Calu3 (cell line): ENCODE results near the gene CCDC187. TPM values are rescaled to one million over a fixed set of nuclear protein-coding genes. Genes with fewer than 3 reads are reported as not detected.
"Not testable (repeated sequence)": the region's sequence is repeated elsewhere in the genome, so short reads cannot be mapped to it uniquely, and the experiment has no call there.

Source experiments
- BruUV-seq: library from RNA; stranded (reverse); fragments of 400-500 nt; replicated peaks from 2 replicates; lab custom pipeline; 2021; lab: Mats Ljungman, UMichigan
- CTCF ChIA-PET: fragments of 300-600 bp; sonication (Branson Sonifier 250); formaldehyde crosslinking; loops from one replicate; lab custom pipeline; 2022; ENCODE audit warnings: antibody characterized with exemption; lab: Charles Lee
- DNase-seq: peaks from one replicate; pipeline ENCODE4 v3.0.0; 2022
- H3K27ac Mint-ChIP-seq: one replicate; pipeline ENCODE4 v1.8.0; 2022; ENCODE audit warnings: mixed read lengths; ENCODE audit not compliant: unreplicated experiment
- H3K27me3 Mint-ChIP-seq: one replicate; pipeline ENCODE4 v1.8.0; 2022; ENCODE audit warnings: mixed read lengths; ENCODE audit not compliant: unreplicated experiment
- H3K36me3 Mint-ChIP-seq: one replicate; pipeline ENCODE4 v1.8.0; 2022; ENCODE audit warnings: mild to moderate bottlenecking, moderate library complexity, mixed read lengths; ENCODE audit not compliant: insufficient read depth, unreplicated experiment
- H3K4me1 Mint-ChIP-seq: one replicate; pipeline ENCODE4 v1.8.0; 2022; ENCODE audit warnings: mild to moderate bottlenecking, low read depth, mixed read lengths; ENCODE audit not compliant: unreplicated experiment
- H3K4me3 Mint-ChIP-seq: one replicate; pipeline ENCODE4 v1.8.0; 2022; ENCODE audit warnings: mild to moderate bottlenecking, low read depth, moderate library complexity, mixed read lengths; ENCODE audit not compliant: unreplicated experiment
- H3K9me3 Mint-ChIP-seq: one replicate; pipeline ENCODE4 v1.8.0; 2022; ENCODE audit warnings: low read depth, mixed read lengths; ENCODE audit not compliant: unreplicated experiment
- intact Hi-C: fragments of 100-400 bp; cut with micrococcal nuclease; formaldehyde crosslinking; loops from one replicate; pipeline ENCODE4 v1.10.0; 2022; ENCODE audit not compliant: unreplicated experiment
- total RNA-seq: library from RNA; stranded (reverse); gene quantifications from 2 replicates; pipeline ENCODE4 v1.2.3, GENCODE V29; 2022
- TF ChIP-seq, protein P1 (sequence below): fragments of 200-600 bp; IDR thresholded peaks from one replicate; pipeline ENCODE4 v1.8.0; 2022; ENCODE audit warnings: antibody characterized with exemption; ENCODE audit not compliant: unreplicated experiment

CCDC187 gene
- total RNA-seq, 1 experiment from 2014 or later = 0.73 TPM

DNA sequence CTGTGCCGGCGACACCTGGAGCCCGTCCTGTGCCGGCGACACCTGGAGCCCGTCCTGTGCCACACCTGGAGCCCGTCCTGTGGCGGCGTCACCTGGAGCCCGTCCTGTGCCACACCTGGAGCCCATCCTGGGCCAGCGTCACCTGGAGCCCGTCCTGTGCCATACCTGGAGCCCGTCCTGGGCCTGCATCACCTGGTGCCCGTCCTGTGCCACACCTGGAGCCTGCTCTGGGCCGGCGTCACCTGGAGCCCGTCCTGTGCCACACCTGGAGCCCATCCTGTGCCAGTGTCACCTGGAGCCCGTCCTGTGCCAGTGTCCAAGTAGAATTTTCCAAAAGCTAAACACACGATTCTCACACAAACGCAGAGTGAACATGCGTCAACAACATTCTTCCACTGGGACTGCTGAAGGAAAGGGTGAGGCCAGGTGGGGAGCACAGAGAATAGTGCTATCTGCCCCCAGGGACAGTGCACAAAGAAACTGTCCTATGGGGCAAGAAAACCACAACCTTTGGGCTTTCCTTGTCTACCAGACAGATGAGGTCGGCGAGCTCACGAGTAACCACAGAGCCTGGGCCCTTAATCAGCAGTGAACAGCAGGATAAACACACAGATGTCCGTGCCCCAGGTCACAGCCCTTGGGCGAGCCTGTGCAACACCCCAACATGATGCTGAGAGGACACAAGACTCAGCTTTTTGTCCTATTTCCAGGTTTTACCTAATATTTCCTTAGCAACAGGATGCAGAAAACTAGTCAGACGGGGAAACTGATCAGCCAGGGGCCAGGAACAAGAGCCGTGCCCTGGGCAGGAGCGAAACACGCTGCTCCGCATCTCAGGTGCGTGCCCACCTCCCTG lies 66.2 kb downstream of the CCDC187 start:
- no peak overlapping the region for H3K4me3 Mint-ChIP-seq
- CTCF ChIA-PET = no interaction called here
- no peaks in the 10 kb centered on the region for H3K27me3 Mint-ChIP-seq
- H3K27ac Mint-ChIP-seq = no peak overlapping the region
- intact Hi-C loops = no loop called here
- BruUV-seq = no TSS peak
- no peak for DNase-seq
- H3K36me3 Mint-ChIP-seq = peaks cover 8% of the 10 kb centered on the region
- H3K9me3 Mint-ChIP-seq = no peaks in the 10 kb centered on the region
- H3K4me1 Mint-ChIP-seq = no peaks in the 10 kb centered on the region
- TF ChIP-seq, protein P1, sequence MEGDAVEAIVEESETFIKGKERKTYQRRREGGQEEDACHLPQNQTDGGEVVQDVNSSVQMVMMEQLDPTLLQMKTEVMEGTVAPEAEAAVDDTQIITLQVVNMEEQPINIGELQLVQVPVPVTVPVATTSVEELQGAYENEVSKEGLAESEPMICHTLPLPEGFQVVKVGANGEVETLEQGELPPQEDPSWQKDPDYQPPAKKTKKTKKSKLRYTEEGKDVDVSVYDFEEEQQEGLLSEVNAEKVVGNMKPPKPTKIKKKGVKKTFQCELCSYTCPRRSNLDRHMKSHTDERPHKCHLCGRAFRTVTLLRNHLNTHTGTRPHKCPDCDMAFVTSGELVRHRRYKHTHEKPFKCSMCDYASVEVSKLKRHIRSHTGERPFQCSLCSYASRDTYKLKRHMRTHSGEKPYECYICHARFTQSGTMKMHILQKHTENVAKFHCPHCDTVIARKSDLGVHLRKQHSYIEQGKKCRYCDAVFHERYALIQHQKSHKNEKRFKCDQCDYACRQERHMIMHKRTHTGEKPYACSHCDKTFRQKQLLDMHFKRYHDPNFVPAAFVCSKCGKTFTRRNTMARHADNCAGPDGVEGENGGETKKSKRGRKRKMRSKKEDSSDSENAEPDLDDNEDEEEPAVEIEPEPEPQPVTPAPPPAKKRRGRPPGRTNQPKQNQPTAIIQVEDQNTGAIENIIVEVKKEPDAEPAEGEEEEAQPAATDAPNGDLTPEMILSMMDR = no peak

DNA sequence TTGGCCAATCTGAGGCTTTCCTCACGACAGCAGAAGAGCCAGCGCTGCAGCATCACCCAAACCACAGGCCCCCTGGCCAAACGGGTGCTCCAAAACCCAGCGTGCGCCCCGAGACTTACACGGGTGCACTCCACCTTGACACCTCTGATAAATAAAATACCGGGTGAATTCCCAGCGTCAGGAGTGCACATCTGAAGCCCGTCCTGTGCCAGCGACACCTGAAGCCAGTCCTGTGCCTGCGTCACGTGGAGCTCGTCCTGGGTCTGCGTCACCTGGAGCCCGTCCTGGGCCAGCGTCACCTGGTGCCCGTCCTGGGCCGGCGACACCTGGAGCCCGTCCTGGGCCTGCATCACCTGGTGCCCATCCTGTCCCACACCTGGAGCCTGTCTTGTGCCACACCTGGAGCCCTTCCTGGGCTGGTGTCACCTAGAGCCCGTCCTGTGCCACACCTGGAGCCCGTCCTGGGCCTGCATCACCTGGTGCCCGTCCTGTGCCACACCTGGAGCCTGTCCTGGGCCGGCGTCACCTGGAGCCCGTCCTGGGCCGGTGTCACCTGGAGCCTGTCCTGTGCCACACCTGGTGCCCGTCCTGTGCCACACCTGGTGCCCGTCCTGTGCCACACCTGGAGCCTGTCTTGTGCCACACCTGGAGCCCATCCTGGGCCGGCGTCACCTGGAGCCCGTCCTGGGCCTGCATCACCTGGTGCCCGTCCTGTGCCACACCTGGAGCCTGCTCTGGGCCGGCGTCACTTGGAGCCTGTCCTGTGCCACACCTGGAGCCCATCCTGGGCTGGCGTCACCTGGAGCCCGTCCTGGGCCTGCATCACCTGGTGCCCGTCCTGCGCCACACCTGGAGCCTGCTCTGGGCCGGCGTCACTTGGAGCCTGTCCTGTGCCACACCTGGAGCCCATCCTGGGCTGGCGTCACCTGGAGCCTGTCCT lies 67.2 kb downstream of the CCDC187 start:
- intact Hi-C loops, H3K27ac Mint-ChIP-seq, H3K4me1 Mint-ChIP-seq, BruUV-seq, DNase-seq, H3K9me3 Mint-ChIP-seq, H3K27me3 Mint-ChIP-seq, H3K36me3 Mint-ChIP-seq, H3K4me3 Mint-ChIP-seq, CTCF ChIA-PET: not testable (repeated sequence)

DNA sequence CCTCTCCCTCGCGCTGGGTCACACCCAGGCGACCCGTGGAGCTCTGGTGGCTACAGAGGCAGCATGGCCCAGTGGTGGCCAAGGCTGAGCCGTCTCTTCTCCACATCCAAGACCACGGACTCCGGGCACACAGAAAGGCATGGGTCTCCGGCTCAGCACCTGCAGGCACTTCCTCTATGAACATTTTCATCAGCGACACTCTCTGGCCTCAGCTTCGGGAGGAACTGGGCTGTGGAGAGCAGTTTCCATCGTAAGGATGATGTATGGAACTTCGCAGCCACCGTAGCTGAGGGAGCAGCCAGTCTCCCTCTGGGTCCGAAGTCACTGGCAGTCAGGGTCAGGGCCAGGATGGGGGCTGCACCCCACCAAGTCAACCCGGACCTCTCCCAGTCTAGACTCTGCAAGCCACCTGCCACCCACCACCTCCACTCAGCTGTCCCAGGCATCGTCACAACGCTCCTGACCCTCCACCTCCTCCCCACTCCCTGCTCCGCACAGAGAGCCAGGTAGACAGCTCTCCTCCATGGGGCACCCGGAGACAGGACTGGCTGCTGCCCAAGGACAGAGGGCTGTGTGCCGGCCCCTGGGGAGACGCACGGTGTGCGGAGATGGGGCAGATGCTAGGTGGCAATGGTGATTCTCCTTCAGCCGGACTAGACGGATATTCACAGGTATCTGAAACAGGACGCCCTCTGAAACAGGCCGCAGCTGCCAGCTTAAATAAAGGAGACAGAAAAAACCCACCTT lies 68.0 kb downstream of the CCDC187 start:
- H3K4me3 Mint-ChIP-seq = no peak overlapping the region
- peaks cover 8% of the 10 kb centered on the region for H3K36me3 Mint-ChIP-seq
- CTCF ChIA-PET = no interaction called here
- H3K27ac Mint-ChIP-seq = no peak overlapping the region
- BruUV-seq = no TSS peak
- H3K27me3 Mint-ChIP-seq = no peaks in the 10 kb centered on the region
- TF ChIP-seq, protein P1 = no peak
- intact Hi-C loops = no loop called here
- H3K4me1 Mint-ChIP-seq = no peaks in the 10 kb centered on the region
- DNase-seq = no peak
- no peaks in the 10 kb centered on the region for H3K9me3 Mint-ChIP-seq

DNA sequence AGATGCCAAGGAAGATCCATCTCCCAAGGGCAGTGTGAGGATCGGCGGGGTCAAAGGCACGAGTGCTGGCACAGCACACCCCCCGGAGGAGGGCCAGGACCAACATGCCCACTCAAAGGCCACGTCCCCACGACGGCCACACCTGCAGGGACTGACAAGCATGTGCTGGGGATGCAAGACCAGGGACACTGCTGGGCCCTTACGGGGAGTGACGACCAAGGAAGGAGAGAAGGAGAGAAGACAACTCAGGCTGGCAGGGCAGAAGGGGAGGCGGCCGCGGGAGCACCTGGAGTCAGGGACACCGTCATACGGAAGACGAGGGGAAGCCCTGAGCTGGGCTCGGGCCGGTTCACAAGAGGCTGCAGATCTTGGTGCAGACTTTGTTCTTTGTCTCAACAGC lies 68.7 kb downstream of the CCDC187 start:
- intact Hi-C loops = no loop called here
- TF ChIP-seq, protein P1 = no peak
- no TSS peak for BruUV-seq
- Mint-ChIP-seq H3K9me3 (no peaks in the 10 kb centered on the region), H3K4me1 (no peaks in the 10 kb centered on the region), H3K27me3 (no peaks in the 10 kb centered on the region), H3K27ac (no peak overlapping the region), H3K4me3 (no peak overlapping the region), H3K36me3 (peaks cover 8% of the 10 kb centered on the region)
- CTCF ChIA-PET = no interaction called here
- DNase-seq = no peak
